ENCODE data around the gene NKX2-4. TPM values are rescaled to one million over a fixed set of nuclear protein-coding genes. Genes with fewer than 3 reads are reported as not detected.
"Not testable (repeated sequence)": the region's sequence is repeated elsewhere in the genome, so short reads cannot be mapped to it uniquely, and the experiment has no call there.

NKX2-4 gene
- polyA plus RNA-seq, 6 donors from 2014 or later, result not detected

DNA sequence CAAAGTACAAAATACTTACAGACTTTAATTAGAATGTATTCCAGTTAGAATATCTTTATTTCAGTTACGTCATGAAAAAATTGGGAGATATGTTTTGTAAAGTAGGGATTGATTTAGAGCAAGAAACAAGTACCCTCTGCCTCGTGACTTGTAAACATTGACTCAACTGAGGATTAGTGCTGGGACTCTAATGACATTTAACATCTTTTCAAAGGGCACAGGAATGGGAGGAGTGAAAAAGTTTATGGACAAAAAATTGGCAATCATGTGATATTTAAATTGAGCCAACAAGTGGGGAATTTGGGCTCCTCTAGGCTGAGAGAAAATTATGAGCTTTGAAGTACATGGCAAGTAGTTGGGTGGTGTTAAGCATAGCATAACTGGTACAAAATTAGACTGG lies 25.3 kb downstream of the NKX2-4 start:
- Mint-ChIP-seq H3K9me3 (no peaks in the 10 kb centered on the region), H3K4me3 (no peak overlapping the region), H3K36me3 (peaks cover 29 to 45% of the 10 kb centered on the region in 2 donors), H3K27ac (no peak overlapping the region), H3K27me3 (no peaks in the 10 kb centered on the region), H3K4me1 (peaks cover 0 to 5% (median 2%) of the 10 kb centered on the region in 3 donors)
- DNase-seq (no peak), ATAC-seq (ENCODE audit: low read depth in 2 of 2) (no peak)

DNA sequence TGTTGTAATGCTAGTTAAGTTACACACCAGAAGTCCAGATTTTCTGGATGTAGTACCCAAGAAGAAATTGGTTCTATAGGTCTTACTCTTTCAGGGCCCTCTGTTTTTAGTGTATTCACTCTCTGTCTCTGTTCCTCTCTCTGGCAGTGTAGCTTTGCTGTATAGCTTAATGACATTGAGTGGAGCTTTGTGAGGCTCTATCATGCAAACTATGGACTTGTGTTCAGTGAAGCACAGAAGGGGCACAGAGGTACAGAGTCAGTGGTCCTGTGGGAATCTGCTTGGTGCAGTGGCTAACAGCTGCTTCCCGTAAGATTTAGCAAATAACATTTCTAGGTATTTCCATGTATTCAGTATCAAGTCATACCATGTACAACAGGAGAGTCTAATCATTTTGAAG lies 26.1 kb downstream of the NKX2-4 start:
- no peak for ATAC-seq (ENCODE audit: low read depth in 2 of 2)
- no peak for DNase-seq
- Mint-ChIP-seq H3K4me3 (no peak overlapping the region), H3K27ac (no peak overlapping the region), H3K27me3 (no peaks in the 10 kb centered on the region), H3K36me3 (peaks cover 26 to 45% of the 10 kb centered on the region in 2 donors), H3K4me1 (peaks cover 0 to 5% (median 2%) of the 10 kb centered on the region in 3 donors), H3K9me3 (no peaks in the 10 kb centered on the region)

DNA sequence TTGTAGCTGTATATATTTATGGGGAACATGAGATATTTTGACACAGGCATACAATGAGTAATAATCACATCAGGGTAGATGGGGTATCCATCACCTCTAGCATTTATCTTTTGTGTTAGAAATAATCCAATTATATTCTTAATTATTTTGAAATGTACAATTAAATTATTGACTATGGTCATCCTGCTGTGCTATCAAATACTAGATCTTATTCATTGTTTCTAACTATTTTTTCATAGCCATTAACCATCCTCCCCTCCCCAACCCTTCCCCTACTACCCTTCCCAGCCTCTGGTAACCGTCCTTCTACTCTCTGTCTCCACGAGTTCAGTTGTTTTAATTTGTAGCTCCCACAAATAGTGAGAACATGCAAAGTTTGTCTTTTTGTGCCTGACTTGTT lies 28.5 kb downstream of the NKX2-4 start:
- H3K27me3 Mint-ChIP-seq, result no peaks in the 10 kb centered on the region
- no peak overlapping the region for H3K4me3 Mint-ChIP-seq
- H3K27ac Mint-ChIP-seq, result no peak overlapping the region
- H3K9me3 Mint-ChIP-seq, result no peaks in the 10 kb centered on the region
- ATAC-seq (ENCODE audit: low read depth in 2 of 2) (no peak), DNase-seq (no peak)
- H3K4me1 Mint-ChIP-seq, result peaks cover 0 to 5% (median 0%) of the 10 kb centered on the region in 3 donors
- peaks cover 25 to 39% of the 10 kb centered on the region in 2 donors for H3K36me3 Mint-ChIP-seq

DNA sequence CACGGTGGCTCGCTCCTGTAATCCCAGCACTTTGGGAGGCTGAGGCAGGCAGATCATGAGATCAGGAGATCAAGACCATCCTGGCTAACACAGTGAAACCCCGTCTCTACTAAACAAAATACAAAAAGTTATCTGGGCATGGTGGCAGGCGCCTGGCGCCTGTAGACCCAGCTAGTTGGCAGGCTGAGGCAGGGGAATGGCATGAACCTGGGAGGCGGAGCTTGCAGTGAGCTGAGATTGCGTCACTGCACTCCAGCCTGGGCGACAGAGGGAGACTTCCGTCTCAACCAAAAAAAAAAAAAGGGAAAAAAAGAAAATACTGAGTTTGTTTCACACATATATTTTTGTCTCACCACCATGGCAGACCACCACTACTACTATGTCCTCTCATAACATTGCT lies 31.1 kb downstream of the NKX2-4 start:
- H3K4me3 Mint-ChIP-seq; H3K9me3 Mint-ChIP-seq; DNase-seq; ATAC-seq (ENCODE audit: low read depth in 2 of 2); H3K27ac Mint-ChIP-seq; H3K4me1 Mint-ChIP-seq; H3K27me3 Mint-ChIP-seq: not testable (repeated sequence)
- peaks cover 29 to 44% of the 10 kb centered on the region in 2 donors for H3K36me3 Mint-ChIP-seq

DNA sequence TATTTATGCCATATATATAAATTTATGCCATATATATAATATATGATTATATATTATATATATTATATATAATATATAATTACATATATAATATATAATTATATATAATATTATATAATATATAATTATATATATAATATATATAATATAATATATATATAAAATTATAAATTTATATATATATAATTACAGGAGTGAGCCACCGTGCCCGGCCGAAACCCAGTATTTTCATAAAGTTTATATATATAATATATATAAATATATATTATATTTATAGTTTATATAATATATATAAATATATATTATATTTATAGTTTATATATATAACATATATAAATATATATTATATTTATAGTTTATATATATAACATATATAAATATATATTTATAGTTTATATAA lies 31.6 kb downstream of the NKX2-4 start:
- Mint-ChIP-seq H3K4me1 (no peaks in the 10 kb centered on the region), H3K36me3 (peaks cover 29 to 45% of the 10 kb centered on the region in 2 donors), H3K27ac (no peak overlapping the region), H3K4me3 (no peak overlapping the region), H3K9me3 (no peaks in the 10 kb centered on the region), H3K27me3 (no peaks in the 10 kb centered on the region)
- ATAC-seq (ENCODE audit: low read depth in 2 of 2), result no peak
- no peak for DNase-seq

DNA sequence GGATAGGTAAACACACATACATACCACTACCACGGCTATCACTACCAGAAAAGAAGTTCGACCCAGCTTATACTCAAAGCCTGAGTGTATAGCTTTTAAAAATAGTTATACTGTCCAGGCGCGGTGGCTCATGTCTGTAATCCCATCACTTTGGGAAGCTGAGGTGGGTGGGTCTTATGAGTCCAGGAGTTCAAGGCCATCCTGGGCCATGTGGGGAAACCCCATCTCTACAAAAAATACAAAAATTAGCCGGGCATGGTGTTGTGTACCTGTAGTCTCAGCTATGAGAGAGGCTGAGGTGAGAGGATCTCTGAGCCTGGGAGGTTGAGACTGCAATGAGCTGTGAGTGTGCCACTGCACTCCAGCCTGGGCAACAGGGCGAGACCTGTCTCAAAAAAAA lies 32.9 kb downstream of the NKX2-4 start:
- H3K36me3 Mint-ChIP-seq, result peaks cover 40 to 54% of the 10 kb centered on the region in 2 donors
- ATAC-seq (ENCODE audit: low read depth in 2 of 2), result no peak
- H3K4me3 Mint-ChIP-seq, result no peak overlapping the region

DNA sequence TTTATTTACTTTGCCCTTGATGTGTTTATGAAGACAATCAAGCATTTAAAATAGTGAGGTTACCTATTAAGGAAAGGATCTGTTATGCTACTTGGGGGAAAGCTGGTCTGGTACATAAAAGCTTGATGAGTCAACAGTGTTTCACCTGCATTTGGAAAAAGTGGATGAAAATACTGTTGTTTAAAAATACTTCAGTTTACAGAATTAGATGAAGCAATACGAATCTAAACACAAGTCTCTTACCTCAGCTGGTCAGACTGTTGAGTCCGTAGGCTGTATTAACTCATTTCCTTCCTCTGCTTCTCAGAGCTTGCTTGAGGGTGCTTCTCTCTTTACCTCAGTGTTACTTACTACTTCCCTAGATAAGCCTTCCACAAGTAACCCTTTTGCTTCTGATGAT lies 36.1 kb downstream of the NKX2-4 start:
- H3K4me3 Mint-ChIP-seq, result no peak overlapping the region
- H3K4me1 Mint-ChIP-seq, result peaks cover 0 to 7% (median 0%) of the 10 kb centered on the region in 3 donors
- H3K27me3 Mint-ChIP-seq, result no peaks in the 10 kb centered on the region
- DNase-seq, result no peak
- H3K9me3 Mint-ChIP-seq, result no peaks in the 10 kb centered on the region
- H3K36me3 Mint-ChIP-seq, result peaks cover 34 to 41% of the 10 kb centered on the region in 2 donors
- peak overlapping the region in 1 of 6 donors; percentile 11 for H3K27ac Mint-ChIP-seq
- no peak for ATAC-seq (ENCODE audit: low read depth in 2 of 2)

More for the DNA sequence above, 32.9 kb downstream of the NKX2-4 start:
- DNase-seq, result no peak
- Mint-ChIP-seq H3K27ac (no peak overlapping the region), H3K4me1 (peaks cover 0 to 7% (median 0%) of the 10 kb centered on the region in 3 donors), H3K9me3 (no peaks in the 10 kb centered on the region), H3K27me3 (no peaks in the 10 kb centered on the region)

DNA sequence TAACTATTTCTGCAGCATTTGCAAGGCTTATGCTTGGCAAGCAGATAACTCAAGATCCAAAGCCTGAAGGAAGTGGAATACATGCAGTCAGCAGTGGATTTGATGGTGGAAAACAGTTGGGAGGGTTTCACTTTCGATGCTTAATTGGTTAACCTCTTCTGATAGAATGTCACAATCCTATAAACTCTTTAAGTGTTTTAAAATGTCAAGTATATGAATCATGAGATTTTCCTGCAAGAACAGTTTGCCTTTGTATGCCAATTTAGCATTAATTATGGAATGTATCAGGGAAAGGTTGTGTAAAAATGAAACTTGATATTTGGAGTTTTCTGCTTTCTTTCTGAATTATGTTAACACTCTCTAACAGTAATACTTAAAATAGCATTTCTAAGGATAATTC lies 36.6 kb downstream of the NKX2-4 start:
- ATAC-seq (ENCODE audit: low read depth in 2 of 2) (no peak), DNase-seq (no peak)
- Mint-ChIP-seq H3K9me3 (no peaks in the 10 kb centered on the region), H3K4me3 (no peak overlapping the region), H3K4me1 (peaks cover 0 to 7% (median 0%) of the 10 kb centered on the region in 3 donors), H3K27me3 (no peaks in the 10 kb centered on the region), H3K36me3 (peaks cover 34 to 41% of the 10 kb centered on the region in 2 donors), H3K27ac (peak overlapping the region in 1 of 6 donors; percentile 4)

DNA sequence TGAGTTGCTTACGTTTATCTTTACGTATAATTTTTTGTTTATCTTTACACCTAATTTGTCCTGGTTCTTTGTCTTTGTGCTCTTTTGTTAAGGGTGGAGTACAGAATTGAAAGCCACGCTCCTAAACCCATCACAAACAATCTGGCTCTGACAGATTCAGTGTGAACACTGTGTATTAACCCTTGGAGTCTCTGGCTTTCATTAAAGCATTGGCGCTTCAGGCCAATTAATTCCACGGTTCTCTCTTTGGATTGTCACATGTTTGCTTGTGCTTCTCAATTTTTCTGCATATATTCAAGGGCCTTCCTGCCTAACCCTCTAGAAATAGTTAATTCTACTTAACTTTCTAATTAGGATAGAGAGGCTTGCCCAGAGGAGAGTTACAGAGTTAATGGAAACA lies 38.6 kb downstream of the NKX2-4 start:
- no peaks in the 10 kb centered on the region for H3K27me3 Mint-ChIP-seq
- H3K9me3 Mint-ChIP-seq, result no peaks in the 10 kb centered on the region
- DNase-seq (no peak), ATAC-seq (ENCODE audit: low read depth in 2 of 2) (no peak)
- peaks cover 0 to 7% (median 0%) of the 10 kb centered on the region in 3 donors for H3K4me1 Mint-ChIP-seq
- no peak overlapping the region for H3K4me3 Mint-ChIP-seq
- H3K27ac Mint-ChIP-seq, result peak overlapping the region in 2 of 6 donors; percentile 42 to 81
- H3K36me3 Mint-ChIP-seq, result peaks cover 34 to 41% of the 10 kb centered on the region in 2 donors

DNA sequence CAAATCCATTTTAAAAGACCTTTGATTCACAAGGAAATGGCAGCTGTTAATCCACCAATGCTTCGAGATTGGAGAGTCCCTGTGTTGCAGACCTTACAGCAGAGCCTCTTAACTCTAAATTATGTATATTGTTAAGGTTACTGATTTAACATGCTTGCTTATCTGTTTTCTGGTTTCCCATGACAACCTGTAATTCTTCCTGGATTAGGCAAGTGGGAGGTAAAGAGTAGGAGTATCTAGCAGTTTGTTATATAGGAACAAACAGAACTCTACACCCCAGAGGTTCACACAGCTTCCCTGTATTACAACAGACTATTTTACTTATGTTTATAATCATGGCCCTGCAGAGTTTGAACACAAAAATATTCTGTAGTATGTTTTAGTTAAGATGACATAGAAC lies 39.5 kb downstream of the NKX2-4 start:
- no peak for ATAC-seq (ENCODE audit: low read depth in 2 of 2)
- no peak for DNase-seq
- no peaks in the 10 kb centered on the region for H3K27me3 Mint-ChIP-seq
- H3K36me3 Mint-ChIP-seq, result peaks cover 28 to 34% of the 10 kb centered on the region in 2 donors
- no peaks in the 10 kb centered on the region for H3K9me3 Mint-ChIP-seq
- no peak overlapping the region for H3K4me3 Mint-ChIP-seq
- H3K4me1 Mint-ChIP-seq, result peaks cover 0 to 7% (median 0%) of the 10 kb centered on the region in 3 donors
- no peak overlapping the region for H3K27ac Mint-ChIP-seq

DNA sequence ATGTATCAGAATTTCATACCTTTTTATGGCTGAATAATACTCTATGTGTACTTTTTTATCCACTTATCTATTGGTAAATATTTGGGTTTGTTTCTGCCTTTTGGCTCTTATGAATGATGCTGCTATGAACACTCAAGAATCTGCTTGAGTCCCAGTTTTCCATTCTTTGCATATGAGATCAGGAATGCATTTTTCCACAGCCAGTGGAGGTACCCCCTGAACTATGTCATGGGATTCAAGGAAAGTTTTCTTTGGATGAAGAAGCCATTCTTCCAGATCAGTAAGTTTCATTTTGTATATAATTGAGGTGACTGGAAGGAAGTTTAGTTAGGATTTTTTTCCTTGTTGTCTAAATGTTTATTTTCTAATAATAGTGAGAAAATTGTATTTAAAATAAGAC lies 40.9 kb downstream of the NKX2-4 start:
- Mint-ChIP-seq H3K9me3 (no peaks in the 10 kb centered on the region), H3K27me3 (no peaks in the 10 kb centered on the region), H3K36me3 (peaks cover 20 to 22% of the 10 kb centered on the region in 2 donors), H3K27ac (no peak overlapping the region), H3K4me1 (peaks cover 0 to 7% (median 0%) of the 10 kb centered on the region in 3 donors), H3K4me3 (no peak overlapping the region)
- no peak for ATAC-seq (ENCODE audit: low read depth in 2 of 2)
- no peak for DNase-seq

DNA sequence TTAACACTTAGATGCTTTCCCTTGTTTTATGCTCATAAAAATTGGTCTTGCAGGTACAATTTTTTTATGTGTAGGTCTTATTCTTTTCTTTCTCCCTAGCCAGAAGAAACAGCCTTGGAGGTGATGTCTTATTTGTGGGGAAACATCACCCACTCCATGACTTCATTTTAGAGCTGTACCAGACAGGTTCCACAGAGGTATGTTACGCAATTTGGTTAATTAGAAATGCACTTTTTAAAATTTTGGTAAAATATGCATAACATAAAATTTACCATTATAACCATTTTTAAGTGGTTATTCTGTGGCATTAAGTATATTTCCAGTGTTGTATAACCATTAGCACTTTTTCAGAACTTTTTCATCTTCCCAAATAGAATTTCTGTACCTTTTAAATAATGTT lies 41.3 kb downstream of the NKX2-4 start:
- DNase-seq (no peak), ATAC-seq (ENCODE audit: low read depth in 2 of 2) (no peak)
- Mint-ChIP-seq H3K36me3 (peaks cover 20% of the 10 kb centered on the region in 2 donors), H3K4me3 (no peak overlapping the region), H3K27ac (peak overlapping the region in 1 of 6 donors; percentile 18), H3K4me1 (peaks cover 0 to 7% (median 0%) of the 10 kb centered on the region in 3 donors), H3K9me3 (no peaks in the 10 kb centered on the region), H3K27me3 (no peaks in the 10 kb centered on the region)

DNA sequence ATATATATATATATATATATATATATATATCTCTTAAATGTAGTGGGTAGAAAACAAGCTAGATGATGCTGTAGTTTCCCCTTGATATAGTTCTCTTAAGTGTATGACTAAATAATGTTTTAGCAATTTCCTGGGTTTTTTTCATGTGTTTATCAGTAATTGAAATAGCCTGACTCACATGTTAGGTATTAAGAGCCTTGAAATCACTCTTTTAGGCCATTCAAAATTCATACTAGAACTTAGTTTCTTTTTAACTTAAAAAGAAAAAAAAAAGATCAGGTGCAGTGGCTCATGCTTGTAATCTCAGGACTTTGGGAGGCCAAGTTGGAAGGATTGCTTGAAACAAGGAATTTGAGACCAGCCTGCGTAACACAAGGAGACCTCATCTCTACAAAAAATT lies 44.1 kb downstream of the NKX2-4 start:
- H3K36me3 Mint-ChIP-seq, result peaks cover 0 to 16% of the 10 kb centered on the region in 2 donors
- no peaks in the 10 kb centered on the region for H3K9me3 Mint-ChIP-seq
- DNase-seq (no peak), ATAC-seq (ENCODE audit: low read depth in 2 of 2) (no peak)
- no peaks in the 10 kb centered on the region for H3K4me1 Mint-ChIP-seq
- H3K27me3 Mint-ChIP-seq, result no peaks in the 10 kb centered on the region
- H3K4me3 Mint-ChIP-seq, result no peak overlapping the region
- H3K27ac Mint-ChIP-seq, result peak overlapping the region in 1 of 6 donors; percentile 69

DNA sequence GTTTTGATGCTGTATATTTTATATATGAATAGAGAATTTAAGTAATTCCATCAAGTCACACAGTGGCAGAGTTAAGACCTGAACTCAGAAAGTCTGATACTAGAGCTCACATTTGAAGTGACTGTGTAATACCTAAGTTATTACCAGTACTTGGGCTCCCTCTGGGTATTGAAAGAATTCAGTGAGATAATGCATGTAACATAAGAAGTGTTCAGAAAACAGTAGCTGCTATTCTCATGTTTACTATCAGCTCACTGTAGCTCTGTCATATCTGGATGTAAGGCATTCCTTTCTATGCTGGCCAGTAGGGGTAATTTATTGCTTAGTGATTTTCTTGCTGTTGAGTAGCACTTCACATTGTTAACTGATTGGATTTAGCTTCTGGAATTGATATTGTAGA lies 44.6 kb downstream of the NKX2-4 start:
- peaks cover 0 to 19% of the 10 kb centered on the region in 2 donors for H3K36me3 Mint-ChIP-seq
- no peak overlapping the region for H3K4me3 Mint-ChIP-seq
- DNase-seq (no peak), ATAC-seq (ENCODE audit: low read depth in 2 of 2) (no peak)
- no peak overlapping the region for H3K27ac Mint-ChIP-seq
- no peaks in the 10 kb centered on the region for H3K27me3 Mint-ChIP-seq
- no peaks in the 10 kb centered on the region for H3K4me1 Mint-ChIP-seq
- H3K9me3 Mint-ChIP-seq, result no peaks in the 10 kb centered on the region
